Chondrocyte (in vitro differentiated cells): ENCODE results near the gene ATP2C1. TPM values are rescaled to one million over a fixed set of nuclear protein-coding genes. Genes with fewer than 3 reads are reported as not detected.

Experiments
- DNase-seq: peaks from one replicate; pipeline ENCODE4 v3.0.0; 2021; ENCODE audit warnings: mixed read lengths, low spot score
- H3K27ac Mint-ChIP-seq: one replicate; pipeline ENCODE4 v1.8.0; 2021; ENCODE audit warnings: mild to moderate bottlenecking, moderate library complexity, mixed read lengths; ENCODE audit not compliant: unreplicated experiment
- H3K27me3 Mint-ChIP-seq: 2 replicates; pipeline ENCODE4 v1.8.0; 2021; ENCODE audit warnings: low read depth, mixed read lengths
- H3K36me3 Mint-ChIP-seq: 2 replicates; pipeline ENCODE4 v1.8.0; 2021; ENCODE audit warnings: low read depth, mixed read lengths
- H3K4me1 Mint-ChIP-seq: 2 replicates; pipeline ENCODE4 v1.8.0; 2021; ENCODE audit warnings: low read depth, mild to moderate bottlenecking, mixed read lengths
- H3K4me3 Mint-ChIP-seq: one replicate; pipeline ENCODE4 v1.8.0; 2021; ENCODE audit warnings: mild to moderate bottlenecking, moderate library complexity, mixed read lengths; ENCODE audit not compliant: unreplicated experiment
- H3K9me3 Mint-ChIP-seq: 2 replicates; pipeline ENCODE4 v1.8.0; 2021; ENCODE audit warnings: low read depth, mixed read lengths
- CTCF ChIP-seq: fragments of 200-600 bp; sonication (generic); IDR thresholded peaks from 2 replicates; pipeline ENCODE4 v1.5.0; 2021; ENCODE audit warnings: antibody characterized with exemption, mild to moderate bottlenecking, moderate library complexity
- total RNA-seq: library from RNA; stranded (reverse); gene quantifications from 3 replicates; pipeline ENCODE4 v1.2.1, GENCODE V29; 2021

The ATP2C1 gene
- total RNA-seq, 1 donor from 2014 or later, result 64.3 TPM

- Mint-ChIP-seq H3K4me3 (no peak overlapping the region), H3K27me3 (no peaks in the 10 kb centered on the region), H3K4me1 (peaks cover 57% of the 10 kb centered on the region), H3K36me3 (no peaks in the 10 kb centered on the region), H3K9me3 (no peaks in the 10 kb centered on the region), H3K27ac (no peak overlapping the region)
- DNase-seq, result no peak
- no peak for TF ChIP-seq CTCF
Measured at GRCh38 chr3:130897316-130897715, 3.4 kb downstream of the ATP2C1 start.

GRCh38 chr3:130900959-130901358 lies 7.1 kb downstream of the ATP2C1 start:
- Mint-ChIP-seq H3K4me3 (no peak overlapping the region), H3K27ac (no peak overlapping the region), H3K27me3 (no peaks in the 10 kb centered on the region), H3K9me3 (no peaks in the 10 kb centered on the region), H3K4me1 (peaks cover 48% of the 10 kb centered on the region), H3K36me3 (no peaks in the 10 kb centered on the region)
- no peak for TF ChIP-seq CTCF
- DNase-seq, result no peak

GRCh38 chr3:130901463-130902204 lies 7.8 kb downstream of the ATP2C1 start:
- Mint-ChIP-seq H3K27ac (no peak overlapping the region), H3K4me1 (peaks cover 48% of the 10 kb centered on the region), H3K36me3 (no peaks in the 10 kb centered on the region), H3K4me3 (no peak overlapping the region), H3K27me3 (no peaks in the 10 kb centered on the region), H3K9me3 (no peaks in the 10 kb centered on the region)
- no peak for TF ChIP-seq CTCF
- no peak for DNase-seq

GRCh38 chr3:130903412-130903908 lies 9.6 kb downstream of the ATP2C1 start:
- Mint-ChIP-seq H3K9me3 (no peaks in the 10 kb centered on the region), H3K4me3 (no peak overlapping the region), H3K4me1 (peaks cover 34% of the 10 kb centered on the region), H3K36me3 (no peaks in the 10 kb centered on the region), H3K27ac (no peak overlapping the region), H3K27me3 (no peaks in the 10 kb centered on the region)
- TF ChIP-seq CTCF, result no peak
- DNase-seq, result no peak

GRCh38 chr3:130904491-130904890 lies 10.6 kb downstream of the ATP2C1 start:
- TF ChIP-seq CTCF, result no peak
- DNase-seq, result no peak
- Mint-ChIP-seq H3K36me3 (no peaks in the 10 kb centered on the region), H3K27me3 (no peaks in the 10 kb centered on the region), H3K27ac (no peak overlapping the region), H3K4me3 (no peak overlapping the region), H3K4me1 (peaks cover 34% of the 10 kb centered on the region), H3K9me3 (no peaks in the 10 kb centered on the region)
